ENCODE results near the gene EXOSC9.

DNA sequence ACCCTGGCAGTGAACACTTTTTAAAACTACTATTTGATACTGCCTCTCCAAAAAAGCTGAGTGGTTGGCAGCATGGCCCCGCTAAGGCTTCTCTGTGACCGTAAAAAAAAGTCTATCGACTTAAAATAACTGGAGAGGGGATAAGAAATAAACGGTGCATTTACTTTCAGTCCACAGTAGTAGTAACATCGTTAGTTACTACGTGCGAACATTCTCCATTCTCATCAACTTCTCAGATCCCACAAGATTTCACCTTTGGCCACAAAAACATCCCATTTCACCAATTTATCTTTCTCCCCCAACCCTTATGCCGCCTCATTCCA is 524 bp upstream of the EXOSC9 start:
- TF ChIP-seq POLR2AphosphoS5 (IDR thresholded peaks at IDR 0.05): no peak
- TF ChIP-seq, protein P1, sequence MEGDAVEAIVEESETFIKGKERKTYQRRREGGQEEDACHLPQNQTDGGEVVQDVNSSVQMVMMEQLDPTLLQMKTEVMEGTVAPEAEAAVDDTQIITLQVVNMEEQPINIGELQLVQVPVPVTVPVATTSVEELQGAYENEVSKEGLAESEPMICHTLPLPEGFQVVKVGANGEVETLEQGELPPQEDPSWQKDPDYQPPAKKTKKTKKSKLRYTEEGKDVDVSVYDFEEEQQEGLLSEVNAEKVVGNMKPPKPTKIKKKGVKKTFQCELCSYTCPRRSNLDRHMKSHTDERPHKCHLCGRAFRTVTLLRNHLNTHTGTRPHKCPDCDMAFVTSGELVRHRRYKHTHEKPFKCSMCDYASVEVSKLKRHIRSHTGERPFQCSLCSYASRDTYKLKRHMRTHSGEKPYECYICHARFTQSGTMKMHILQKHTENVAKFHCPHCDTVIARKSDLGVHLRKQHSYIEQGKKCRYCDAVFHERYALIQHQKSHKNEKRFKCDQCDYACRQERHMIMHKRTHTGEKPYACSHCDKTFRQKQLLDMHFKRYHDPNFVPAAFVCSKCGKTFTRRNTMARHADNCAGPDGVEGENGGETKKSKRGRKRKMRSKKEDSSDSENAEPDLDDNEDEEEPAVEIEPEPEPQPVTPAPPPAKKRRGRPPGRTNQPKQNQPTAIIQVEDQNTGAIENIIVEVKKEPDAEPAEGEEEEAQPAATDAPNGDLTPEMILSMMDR (IDR thresholded peaks at IDR 0.05): no peak

All from stomach (tissue), 4 donors.